PFSK-1 (cell line): ENCODE measurements around the gene JAKMIP1.

Experiments used
- FOXP2 ChIP-seq: optimal IDR thresholded peaks from 2 replicates; pipeline ENCODE3; 2011; ENCODE audit warnings: borderline replicate concordance, control low read depth, inconsistent platforms; ENCODE audit not compliant: insufficient read depth; ENCODE audit errors: extremely low read length, extremely low read depth
- POLR2AphosphoS5 ChIP-seq: IDR thresholded peaks from 2 replicates; pipeline ENCODE4 v1.6.1; 2012; ENCODE audit warnings: low read depth, mild to moderate bottlenecking, control low read depth, low read length, moderate library complexity
- SIN3A ChIP-seq: IDR thresholded peaks from 2 replicates; pipeline ENCODE4 v1.6.1; 2012; ENCODE audit warnings: mild to moderate bottlenecking, low read length, moderate library complexity, borderline replicate concordance; ENCODE audit not compliant: insufficient read depth
- TAF1 ChIP-seq: IDR thresholded peaks from 2 replicates; pipeline ENCODE4 v1.6.1; 2012; ENCODE audit warnings: low read length, control low read depth, borderline replicate concordance; ENCODE audit not compliant: insufficient read depth
- TF ChIP-seq, protein P1 (sequence below), 2 experiments: IDR thresholded peaks; 2 replicates each; pipeline versions ENCODE4 v1.6.1 to v1.8.0; 2011 to 2012; ENCODE audit warnings: low read depth in 2 of 2, low read length in 2 of 2, control low read depth in 1 of 2, inconsistent platforms in 1 of 2, mild to moderate bottlenecking in 1 of 2, moderate library complexity in 1 of 2; ENCODE audit not compliant: insufficient read depth in 1 of 2

JAKMIP1 gene

DNA sequence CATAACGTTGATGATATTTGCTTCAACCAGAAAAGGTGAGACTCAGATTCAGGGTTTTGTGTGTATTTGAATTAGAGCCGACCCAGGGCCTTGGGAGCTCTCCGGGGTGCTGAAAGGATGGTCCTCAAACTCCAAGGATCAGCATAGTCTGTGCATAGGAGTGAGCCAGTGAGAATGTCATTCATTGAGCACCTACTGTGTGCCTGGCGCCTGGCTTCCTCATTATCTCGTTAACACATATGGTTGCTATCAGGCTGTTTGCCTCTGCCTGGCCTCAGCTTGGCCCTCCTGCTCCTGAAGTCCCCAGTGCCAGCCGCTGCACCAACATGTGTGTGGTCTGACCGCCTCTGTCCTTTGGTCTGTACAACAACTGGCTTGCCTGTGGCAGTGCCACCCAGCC is 25.1 kb upstream of the JAKMIP1 start:
- no peak for TF ChIP-seq POLR2AphosphoS5
- TF ChIP-seq, protein P1, sequence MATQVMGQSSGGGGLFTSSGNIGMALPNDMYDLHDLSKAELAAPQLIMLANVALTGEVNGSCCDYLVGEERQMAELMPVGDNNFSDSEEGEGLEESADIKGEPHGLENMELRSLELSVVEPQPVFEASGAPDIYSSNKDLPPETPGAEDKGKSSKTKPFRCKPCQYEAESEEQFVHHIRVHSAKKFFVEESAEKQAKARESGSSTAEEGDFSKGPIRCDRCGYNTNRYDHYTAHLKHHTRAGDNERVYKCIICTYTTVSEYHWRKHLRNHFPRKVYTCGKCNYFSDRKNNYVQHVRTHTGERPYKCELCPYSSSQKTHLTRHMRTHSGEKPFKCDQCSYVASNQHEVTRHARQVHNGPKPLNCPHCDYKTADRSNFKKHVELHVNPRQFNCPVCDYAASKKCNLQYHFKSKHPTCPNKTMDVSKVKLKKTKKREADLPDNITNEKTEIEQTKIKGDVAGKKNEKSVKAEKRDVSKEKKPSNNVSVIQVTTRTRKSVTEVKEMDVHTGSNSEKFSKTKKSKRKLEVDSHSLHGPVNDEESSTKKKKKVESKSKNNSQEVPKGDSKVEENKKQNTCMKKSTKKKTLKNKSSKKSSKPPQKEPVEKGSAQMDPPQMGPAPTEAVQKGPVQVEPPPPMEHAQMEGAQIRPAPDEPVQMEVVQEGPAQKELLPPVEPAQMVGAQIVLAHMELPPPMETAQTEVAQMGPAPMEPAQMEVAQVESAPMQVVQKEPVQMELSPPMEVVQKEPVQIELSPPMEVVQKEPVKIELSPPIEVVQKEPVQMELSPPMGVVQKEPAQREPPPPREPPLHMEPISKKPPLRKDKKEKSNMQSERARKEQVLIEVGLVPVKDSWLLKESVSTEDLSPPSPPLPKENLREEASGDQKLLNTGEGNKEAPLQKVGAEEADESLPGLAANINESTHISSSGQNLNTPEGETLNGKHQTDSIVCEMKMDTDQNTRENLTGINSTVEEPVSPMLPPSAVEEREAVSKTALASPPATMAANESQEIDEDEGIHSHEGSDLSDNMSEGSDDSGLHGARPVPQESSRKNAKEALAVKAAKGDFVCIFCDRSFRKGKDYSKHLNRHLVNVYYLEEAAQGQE (IDR thresholded peaks at IDR 0.05; ENCODE audit: insufficient read depth in 1 of 2, low read depth in 2 of 2, low read length in 2 of 2): peak; percentile 78 to 95

DNA sequence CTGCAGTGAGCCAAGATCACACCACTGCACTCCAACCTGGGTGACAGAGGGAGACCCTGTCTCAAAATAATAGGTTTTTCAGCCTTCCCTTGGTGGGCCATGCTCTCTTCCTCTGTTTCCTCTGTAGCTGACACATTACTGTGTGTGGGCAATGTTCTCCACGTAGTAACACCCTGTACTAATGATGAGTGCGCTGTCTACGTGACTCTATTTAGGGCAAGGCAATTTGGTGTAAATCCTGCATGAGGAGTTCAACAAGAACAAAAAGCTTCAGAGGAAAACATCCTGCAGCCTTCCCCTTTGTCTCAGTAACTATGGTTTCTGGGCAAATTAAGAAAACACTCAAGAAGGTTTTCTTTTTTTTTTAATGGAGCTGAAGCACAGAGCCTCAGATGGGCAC is 24.4 kb upstream of the JAKMIP1 start:
- TF ChIP-seq, protein P1 (IDR thresholded peaks at IDR 0.05; ENCODE audit: insufficient read depth in 1 of 2, low read depth in 2 of 2, low read length in 2 of 2): no peak
- no peak for TF ChIP-seq POLR2AphosphoS5
- TF ChIP-seq TAF1: no peak

DNA sequence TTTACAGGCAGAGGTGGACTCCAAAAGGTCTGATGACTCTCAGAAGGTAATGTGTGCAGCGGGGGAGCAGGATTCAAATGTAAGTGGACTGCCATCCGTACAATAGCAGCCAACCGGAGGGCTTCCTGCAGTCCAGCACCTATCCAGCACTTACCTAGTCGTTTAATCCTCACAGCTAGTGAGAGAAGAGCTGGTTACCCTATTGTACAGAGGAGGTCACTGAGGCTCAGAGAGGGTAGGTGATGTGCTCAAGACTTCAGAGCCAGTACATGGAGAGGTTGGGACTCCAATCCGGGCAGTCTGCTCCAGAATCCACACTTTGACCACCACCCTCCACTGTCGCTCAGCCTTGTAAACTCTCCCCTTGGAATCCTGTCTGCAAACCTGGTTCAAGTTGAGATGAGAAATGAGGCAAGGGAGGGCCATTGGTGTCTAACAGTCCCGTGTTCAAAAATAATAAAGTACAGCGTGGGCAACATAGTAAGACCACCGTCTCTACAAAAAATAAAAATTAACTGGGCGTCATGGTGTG is 22.5 kb upstream of the JAKMIP1 start:
- no peak for TF ChIP-seq SIN3A
- TF ChIP-seq FOXP2: no peak
- TF ChIP-seq TAF1: no peak
- TF ChIP-seq POLR2AphosphoS5: no peak

DNA sequence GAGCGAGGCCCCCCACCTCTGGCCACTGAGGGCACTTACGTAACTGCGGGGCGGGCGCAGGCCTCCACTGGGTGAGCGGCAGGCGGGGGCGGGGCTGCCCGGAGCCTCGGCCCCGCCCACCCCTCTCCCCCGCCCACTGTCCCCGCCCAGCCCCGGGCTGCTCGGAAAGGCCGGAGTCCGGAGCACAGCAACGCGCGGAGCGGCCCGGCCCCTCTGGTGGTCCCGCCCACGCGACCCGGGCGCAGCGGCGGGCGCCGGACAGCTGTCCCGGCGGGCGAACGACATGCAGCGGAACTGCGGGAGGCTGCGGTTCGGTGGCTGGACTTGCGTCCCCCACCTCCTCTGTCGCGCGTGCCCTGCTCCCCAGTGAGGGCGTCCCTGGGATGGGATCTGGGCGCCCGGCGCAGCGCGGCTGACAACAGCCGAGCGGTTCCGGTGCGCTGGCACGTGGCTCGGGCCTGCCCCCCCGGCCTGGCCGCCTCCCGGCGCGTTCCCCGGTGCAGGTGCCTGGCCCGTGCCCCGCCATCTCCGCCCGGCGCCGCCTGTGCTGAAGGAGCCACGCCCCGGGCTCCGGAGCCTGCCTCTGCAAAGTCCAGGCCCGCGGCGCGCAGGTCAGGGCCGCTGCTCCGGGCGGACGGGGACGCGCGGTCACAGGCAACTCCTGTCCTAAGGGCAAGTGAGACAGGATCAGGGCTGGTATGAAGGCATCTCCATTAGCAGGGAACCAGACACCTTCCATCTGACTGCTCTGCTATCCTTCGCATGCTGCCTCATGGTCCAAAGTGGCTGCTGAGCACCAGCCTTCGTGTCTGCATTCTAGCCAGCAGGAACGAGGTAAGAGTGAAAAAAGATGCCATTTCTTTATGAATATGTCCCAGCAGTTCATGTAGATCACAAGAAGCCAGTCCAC is 21.8 kb upstream of the JAKMIP1 start:
- no peak for TF ChIP-seq TAF1

DNA sequence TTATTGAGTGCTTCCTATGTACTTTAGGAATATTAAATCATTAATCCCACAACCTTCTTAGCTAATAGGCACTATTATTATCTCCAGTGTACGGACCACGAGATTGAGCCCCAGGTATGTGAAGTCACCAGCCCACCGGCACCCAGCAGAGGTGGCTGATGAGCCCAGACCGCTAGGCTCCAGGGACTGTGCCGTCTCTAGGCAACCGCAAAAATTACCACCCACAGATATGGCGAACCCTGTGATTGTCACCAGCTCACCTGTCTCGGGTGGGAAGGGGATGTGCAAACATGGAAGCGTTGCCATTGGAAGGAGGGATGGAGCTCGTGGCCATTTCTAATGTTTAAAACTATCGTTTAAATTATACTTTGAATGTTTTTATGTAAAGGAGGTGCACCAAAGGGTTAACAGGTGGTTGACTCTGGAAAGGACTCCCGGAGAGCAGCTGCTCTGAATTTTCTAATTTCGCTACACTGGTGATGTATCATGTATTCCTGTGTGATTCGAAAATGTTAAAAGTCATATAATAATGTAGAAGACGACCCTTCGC is 21.0 kb upstream of the JAKMIP1 start:
- TF ChIP-seq POLR2AphosphoS5: no peak
- no peak for TF ChIP-seq SIN3A
- TF ChIP-seq TAF1: no peak

DNA sequence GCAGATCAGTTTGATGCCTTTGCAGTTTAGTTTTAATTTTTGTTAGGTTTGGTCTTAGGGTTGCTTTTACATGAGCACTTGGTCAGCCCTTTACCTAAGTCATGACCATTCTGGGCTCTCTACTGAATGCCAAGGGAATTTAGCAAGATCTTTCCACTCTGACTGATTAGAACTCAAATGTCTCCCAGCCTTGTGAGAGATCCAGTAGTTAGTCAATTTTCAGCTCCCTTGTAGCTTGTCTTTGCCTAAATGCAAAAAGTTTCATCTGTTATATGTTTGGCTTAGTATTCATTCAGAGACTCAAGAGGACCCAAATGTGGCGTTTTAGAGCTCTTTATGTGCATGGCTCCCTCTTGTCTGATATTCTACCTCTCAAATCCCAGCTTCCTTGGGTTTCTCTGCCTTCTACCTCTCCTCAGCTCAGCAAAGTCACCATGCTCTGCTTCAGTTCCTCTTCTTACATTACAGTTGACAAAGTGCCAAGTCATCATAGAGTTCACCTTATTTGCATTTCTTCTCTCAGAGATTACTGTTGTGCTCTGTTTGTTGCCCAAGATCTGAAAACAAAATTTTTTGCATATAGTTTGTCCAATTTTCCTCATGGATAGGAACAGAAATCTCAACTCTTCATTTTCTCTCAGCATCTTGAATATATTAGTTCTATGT is 17.5 kb upstream of the JAKMIP1 start:
- TF ChIP-seq SIN3A: no peak
- TF ChIP-seq, protein P1 (IDR thresholded peaks at IDR 0.05; ENCODE audit: insufficient read depth in 1 of 2, low read depth in 2 of 2, low read length in 2 of 2): no peak
- TF ChIP-seq POLR2AphosphoS5: no peak
